ENCODE data around the gene KIAA2012.

Gene KIAA2012

GRCh38 chr2:202044777-202045176 is 28.3 kb upstream of the KIAA2012 start:
- DNase-seq: no peak

GRCh38 chr2:202046572-202046971 is 26.5 kb upstream of the KIAA2012 start:
- DNase-seq: no peak

DNA sequence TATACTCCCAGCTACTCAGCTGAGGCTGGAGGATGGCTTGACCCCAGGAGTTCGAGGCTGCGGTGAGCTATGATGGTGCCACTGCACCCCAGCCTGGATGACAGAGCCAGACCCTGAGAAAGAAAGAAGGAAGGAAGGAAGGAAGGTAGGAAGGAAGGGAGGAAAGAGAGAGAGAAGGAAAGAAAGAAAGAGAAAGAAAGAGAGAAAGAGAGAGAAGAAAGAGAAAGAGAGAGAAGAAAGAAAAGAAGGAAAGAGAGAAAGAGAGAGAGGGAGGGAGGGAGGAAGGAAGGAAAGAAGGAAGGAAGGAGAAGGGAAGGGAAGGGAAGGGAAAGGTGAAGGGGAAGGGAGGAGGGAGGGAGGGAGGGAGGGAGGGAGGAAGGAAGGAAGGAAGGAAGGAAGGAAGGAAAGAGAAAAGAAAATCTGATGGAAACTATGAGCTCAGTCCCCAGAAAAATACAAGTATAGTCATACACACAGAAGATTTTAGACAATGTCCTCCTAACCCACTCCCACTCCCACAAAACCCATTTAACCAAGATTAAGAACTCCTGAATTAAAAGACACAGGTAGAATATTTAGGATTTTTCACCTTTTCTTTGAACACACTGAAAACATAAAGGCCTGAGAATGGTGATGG is 23.8 kb upstream of the KIAA2012 start:
- DNase-seq: no peak

DNA sequence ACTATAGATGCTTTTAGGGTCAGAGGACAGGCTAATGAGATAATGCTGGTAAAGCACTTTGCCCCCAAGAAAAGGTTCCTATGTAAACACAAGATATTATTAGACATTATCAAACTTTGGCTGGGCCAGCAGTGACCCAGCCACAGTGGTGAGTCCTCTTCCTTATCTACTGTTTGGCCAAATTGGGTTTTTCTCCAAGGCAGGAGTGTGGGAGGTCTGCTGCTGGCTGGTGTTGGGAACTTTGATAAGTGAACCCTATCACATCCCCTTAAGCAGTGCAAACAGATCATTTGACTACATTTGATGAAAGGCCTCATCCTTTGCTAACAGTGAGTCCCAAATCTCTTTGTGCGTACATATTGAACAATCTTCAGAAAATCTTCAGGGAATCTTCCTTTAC is 23.2 kb upstream of the KIAA2012 start:
- no peak for DNase-seq

DNA sequence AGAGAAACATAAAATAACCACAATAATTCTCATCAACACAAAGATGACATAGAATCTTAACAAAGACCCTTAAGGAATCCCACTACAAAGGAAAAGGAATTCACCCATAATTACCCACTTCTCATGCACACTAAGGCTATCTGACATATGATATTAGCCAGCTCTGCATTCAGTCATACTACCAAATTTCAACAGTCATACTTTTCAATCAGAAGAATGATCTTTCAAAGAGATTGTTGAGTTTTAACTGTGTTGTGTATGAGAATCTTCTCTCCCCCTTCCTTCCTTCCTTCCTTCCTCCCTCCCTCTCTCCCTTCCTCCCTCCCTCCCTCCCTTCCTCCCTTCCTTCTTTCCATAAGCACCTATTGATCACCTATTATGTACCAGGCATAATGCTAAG is 22.4 kb upstream of the KIAA2012 start:
- DNase-seq: no peak

DNA sequence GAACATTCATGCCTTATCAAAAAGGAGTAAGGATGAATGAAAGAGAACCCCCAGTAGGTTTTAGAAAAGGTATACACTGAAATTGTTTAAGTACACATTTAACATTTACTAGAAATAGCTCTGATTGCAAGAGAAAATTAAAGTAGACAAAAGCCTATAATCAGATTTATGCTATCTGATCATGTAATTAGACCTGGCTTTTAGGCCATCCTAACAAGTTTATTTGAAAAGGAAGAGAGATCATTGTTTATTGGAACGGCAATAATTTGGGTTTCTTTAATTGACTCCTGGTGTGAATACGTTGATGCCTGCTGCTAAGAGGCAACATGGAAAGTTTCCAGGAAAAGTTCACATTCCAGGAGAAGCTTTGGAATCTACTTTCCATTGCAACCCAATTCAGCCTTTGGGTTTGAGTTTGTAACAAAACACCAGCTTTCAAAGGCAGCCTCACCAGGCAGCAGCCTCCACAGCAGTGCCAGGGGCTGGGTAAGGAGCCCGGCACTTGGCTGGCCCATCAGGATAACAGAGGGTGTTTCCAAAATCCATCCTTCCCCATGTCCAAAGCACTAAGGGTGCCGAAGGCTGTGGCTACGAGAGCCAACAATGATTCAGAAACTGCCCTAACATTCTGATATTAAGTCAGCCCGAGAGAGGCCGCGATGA is 21.4 kb upstream of the KIAA2012 start:
- no peak for DNase-seq

- DNase-seq: no peak
Measured at GRCh38 chr2:202052235-202052634, 20.8 kb upstream of the KIAA2012 start.

DNA sequence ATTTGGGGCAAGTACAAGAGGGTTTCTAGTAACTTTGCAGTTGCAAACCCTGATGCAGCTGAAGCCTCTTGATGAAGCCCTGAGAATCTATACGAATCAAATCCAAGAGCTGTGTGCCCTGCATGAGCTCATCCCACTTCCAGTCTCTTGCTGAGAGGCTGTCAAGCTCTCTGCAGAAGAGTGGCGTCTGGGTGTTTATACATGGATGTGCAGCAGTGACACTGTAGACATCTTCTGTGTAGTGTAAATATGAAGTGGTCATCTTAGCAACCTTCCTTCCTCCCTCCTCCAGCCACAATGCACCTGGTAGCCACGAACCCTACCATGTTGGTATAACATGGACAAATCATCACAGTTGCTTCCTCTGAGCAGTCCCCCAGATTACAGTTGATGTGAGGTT is 18.4 kb upstream of the KIAA2012 start:
- DNase-seq: no peak

DNA sequence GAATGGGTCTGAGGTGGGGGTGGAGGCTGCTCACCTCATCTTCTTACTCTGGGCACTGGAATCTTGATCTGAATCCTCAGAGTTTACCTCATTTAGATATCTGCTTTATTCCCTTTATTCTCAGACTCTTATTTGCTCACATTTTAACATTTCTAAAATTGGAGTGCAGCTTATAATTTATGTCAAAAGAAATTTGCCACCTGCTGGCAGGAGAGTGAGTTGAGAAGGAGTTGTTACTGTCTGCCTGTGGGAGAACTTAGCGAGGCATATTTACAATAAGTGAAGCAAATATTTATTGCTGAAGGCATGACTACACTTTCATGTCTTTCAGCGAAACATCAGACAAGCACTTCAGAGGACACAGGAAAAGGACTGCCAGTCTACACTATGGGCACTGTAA is 16.4 kb upstream of the KIAA2012 start:
- DNase-seq: no peak

GRCh38 chr2:202060218-202060617 is 12.8 kb upstream of the KIAA2012 start:
- no peak for DNase-seq

DNA sequence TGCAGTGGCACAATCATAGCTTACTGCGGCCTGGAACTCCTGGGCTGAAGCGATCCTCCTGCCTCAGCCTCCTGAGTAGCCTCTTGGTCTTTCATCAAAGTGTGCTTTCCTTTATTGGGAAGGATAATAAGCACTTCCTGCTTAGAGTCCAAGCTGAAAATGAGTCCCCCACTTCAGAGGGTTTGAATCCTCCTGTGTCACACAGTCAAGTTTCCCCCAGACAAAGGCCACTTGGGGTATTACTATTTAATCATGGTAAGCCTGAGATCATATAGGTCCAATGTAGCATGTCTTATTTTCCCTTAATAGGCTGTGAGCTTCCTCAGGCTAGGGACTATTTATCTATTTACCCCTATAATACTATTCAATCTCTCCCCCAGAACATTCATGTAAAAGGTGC is 11.4 kb upstream of the KIAA2012 start:
- no peak for DNase-seq

- peak; percentile 58 for DNase-seq
Measured at GRCh38 chr2:202064171-202064880, 8.7 kb upstream of the KIAA2012 start.

DNA sequence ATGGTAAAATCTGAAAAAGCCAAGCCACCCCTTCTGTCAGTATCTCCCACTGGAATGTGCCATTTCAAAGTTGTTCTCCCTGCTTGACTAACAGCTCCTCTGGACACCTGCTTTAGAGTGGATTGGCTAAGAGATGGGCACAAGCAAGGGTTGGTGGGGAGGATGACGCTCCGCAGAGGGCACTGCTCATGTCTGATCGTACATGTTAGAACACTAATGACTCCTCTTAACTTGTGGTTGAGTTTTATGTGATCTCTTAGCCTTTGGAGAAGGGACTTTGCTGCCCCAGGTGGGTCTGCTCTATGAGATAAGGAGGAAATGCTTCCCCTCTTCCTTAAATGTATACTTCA is 8.2 kb upstream of the KIAA2012 start:
- no peak for DNase-seq

GRCh38 chr2:202065876-202066275 is 7.2 kb upstream of the KIAA2012 start:
- DNase-seq: no peak

DNA sequence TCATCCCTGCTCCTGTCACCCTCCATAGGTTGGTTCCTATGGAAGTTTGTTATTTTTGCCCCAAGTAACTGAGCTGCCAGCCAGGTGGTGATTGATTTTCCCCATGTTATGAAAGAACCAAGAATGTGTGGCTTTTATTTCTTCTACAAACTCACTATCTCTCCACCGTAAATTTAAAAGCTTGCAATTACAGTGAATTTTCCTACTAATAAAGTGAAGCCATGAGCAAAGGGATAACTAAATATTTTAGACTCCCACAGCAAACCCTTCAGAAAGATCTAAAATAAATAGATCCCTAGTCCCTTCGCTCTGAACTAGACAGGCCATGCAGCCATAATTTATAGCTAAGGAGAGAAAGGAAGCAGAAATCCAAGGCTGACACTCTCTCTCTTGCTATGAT is 6.2 kb upstream of the KIAA2012 start:
- DNase-seq: no peak

DNA sequence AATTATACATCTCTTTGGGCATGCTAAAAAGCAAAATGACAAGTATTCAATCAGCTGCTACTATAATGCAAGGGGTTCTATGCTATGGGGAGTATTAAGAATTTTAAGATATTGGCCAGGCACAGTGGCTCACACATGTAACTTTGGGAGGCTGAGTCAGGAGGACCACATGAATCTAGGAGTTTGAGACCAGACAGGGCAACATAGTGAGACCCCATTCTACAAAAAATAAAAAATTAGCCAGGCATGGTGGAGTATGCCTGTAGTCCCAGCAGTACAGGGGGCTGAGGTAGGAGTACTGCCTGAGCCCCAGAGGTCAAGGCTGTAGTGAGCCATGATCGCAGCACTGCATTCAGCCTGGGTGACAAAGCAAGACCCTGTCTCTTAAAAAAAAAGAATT is 5.5 kb upstream of the KIAA2012 start:
- DNase-seq: no peak

DNA sequence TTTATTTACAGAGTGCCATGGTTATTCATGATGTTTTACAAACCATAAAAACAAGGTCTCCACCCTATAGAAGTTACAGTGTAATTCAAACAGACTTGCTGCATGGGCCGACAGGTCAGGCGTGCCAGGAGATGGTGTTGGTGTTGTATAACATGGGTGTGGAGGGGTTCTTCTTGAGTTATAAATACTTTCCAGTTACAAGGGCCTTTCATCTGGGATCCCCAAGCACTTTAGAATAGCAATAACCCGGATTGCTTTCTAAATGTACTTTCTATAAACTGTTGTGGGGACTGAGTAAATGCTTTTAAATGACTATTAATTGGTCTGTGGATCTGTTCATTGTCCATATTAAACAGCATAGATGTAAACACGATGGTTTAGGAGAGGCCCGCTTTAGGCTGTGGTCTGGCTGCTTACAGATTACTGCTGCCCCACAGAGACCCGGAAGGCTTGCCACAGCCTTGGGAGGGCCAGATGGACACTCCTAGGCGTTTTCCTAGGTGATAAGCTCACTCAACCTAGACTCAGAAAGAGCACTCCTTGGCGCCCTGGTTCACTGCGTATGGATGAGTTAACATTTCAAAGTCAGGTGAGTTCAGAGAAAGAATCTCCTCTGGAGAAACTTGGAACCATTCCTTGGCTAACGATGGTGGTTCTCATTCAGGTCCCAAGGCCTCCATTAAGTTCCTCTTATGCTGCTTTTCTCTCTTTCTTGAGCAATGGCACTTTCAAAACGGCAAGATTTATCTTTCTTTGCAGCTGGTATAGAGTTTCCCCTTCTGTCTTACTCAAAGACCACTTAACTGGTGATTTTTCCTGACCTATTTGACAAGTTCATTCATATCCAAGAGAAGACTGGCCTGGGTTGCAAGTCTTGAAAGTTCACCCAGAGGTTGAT is 3.6 kb upstream of the KIAA2012 start:
- DNase-seq: no peak

GRCh38 chr2:202071107-202071506 is 1.9 kb upstream of the KIAA2012 start:
- DNase-seq: no peak

DNA sequence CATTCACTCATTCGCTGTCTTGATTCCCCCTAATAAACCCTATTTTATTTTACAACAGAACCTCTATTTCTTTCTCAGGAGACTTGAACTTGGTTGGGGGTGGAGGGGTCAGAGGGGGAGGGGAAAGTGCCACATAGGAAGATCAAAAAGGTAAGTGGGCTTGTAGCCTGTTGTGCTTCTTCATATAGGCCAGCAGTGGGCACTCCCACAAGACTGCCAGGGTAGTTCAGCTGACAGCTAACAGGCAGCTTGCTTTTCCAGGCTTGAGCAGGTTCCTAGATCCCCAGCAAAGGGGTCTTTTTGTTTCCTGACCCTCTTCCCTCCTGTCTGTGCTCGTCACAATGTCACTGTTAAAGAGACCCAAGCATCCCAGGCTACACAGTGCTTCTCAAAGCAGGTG is 829 bp upstream of the KIAA2012 start:
- peak; percentile 25 for DNase-seq

DNA sequence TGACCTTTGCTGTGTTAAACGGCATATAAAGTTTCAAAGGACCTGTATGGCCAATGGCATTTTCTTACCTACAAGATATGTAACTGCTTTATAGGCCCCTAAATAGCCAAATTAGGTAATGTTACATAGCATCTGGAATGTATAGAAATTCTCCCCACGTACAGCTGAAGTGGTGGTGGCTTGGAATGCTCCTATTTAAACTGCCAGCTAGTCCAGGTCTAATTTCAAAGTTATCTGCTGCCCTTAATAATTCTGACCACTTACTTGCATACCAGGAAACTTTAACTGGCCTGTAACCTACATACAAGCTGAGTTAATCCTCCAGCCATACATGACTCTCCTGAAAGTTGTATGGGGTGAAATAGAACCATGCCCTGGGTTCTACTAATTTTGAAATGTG is 1.3 kb downstream of the KIAA2012 start:
- DNase-seq: no peak

DNA sequence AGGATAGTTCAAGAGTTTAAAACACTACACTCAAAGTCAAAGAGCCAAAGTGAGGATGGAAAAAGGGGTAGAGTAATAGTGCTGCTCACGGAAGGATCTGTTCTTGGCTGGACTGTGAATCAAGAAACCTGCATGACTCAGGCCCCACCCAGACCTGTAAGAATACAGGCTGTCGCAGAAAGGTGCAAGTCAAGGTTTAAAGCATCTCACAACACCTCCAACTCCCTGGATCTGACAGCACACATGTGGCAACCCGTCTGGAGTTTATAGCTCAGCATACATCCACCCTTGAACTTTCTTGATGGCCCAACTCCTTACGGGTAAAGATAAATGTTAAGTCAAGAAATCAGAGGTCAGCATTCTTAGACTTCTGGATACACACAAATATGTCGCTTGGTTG is 6.3 kb downstream of the KIAA2012 start:
- DNase-seq: no peak

DNA sequence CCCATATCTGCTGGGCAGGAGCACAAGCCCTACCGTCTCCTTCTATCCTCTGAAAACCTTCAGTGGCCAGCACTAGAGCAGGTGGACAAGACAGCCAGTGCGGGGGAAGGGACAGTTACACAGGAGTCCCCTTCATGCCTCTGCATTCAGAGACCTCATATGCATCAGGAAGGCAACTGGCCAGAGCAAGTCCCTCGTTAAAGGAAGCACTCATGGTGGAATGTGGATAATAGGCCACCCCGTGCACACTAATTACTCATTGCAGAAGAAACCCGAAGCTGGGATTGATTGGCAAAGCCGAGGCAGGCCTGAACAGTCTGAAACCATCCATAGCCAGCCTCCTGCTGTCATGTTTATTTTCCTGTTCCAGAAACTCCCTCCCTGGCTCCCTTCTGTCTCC is 11.2 kb downstream of the KIAA2012 start:
- DNase-seq: peak; percentile 82

DNA sequence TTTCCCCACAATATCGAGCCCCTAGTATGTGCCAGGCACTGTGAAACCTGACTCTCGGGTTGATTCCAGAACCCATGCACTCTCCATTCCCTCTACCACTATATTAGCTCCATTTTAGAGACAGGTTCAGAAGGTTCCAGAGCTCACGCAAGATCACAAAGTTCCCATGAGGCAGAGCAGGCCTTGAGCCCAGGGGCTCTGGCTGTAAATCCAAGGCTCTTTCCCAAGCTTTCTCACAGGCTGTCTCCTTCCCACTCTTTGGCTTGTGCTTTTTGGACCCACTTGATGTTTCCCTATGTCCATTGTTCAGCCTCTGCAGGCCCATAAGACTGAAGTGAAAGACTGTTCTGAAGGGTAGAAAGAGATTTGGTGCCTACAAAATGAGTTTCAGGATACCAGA is 15.7 kb downstream of the KIAA2012 start:
- DNase-seq: no peak

DNA sequence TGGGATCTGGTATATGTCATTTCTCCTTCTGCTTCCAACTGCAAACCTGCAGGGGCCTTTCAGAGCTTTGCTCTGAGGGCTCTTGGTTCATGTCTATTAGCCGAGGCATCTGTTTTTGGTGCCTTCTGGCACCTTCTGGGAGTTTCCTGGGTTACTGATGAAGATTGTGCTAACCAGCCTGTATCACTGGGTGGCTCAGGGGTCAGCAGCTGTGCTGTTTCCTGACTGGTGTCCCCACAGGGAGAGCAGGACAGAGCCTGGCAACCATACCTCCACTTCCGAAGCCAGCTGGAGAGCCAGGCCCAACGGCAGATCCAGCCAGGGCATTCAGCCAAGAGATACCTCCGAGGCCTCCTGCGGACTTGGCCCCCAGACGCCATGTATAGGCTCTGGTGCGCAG is 17.5 kb downstream of the KIAA2012 start:
- DNase-seq: no peak
